Esophagus squamous epithelium (tissue), 5 donors: Measurements from ENCODE around the gene BAIAP2. TPM values are rescaled to one million over a fixed set of nuclear protein-coding genes. Genes with fewer than 3 reads are reported as not detected.
A peak's percentile ranks its signal among the peaks of the same experiment; 100 is the strongest.

Experiments
- DNase-seq: peaks from one replicate; lab custom pipeline; 2025; lab: John Stamatoyannopoulos, UW
- H3K27ac ChIP-seq, 4 donors: fragments of 200-600 bp; sonication (generic); one replicate each; pipeline ENCODE4 v1.5.1; 2016 to 2019; ENCODE audit warnings: mild to moderate bottlenecking in 1 of 4
- H3K27me3 ChIP-seq, 4 donors: fragments of 200-600 bp; sonication (generic); 1 replicate in 3 of 4; 2 replicates in 1 of 4; pipeline versions ENCODE4 v1.5.1 to v1.6.0; 2017 to 2021; ENCODE audit warnings: antibody characterized with exemption in 1 of 4
- H3K36me3 ChIP-seq, 3 donors: fragments of 200-600 bp; sonication (generic); one replicate each; pipeline ENCODE4 v1.5.1; 2016 to 2019
- H3K4me1 ChIP-seq, 3 donors: fragments of 200-600 bp; sonication (generic); one replicate each; pipeline ENCODE4 v1.5.1; 2017 to 2019
- H3K4me3 ChIP-seq, 4 donors: fragments of 200-600 bp; sonication (generic); 1 replicate in 3 of 4; 2 replicates in 1 of 4; pipeline ENCODE4 v1.5.1; 2016 to 2019; ENCODE audit warnings: mild to moderate bottlenecking in 2 of 4, moderate library complexity in 1 of 4
- H3K9me3 ChIP-seq, 3 donors: fragments of 200-600 bp; sonication (generic); one replicate each; pipeline ENCODE4 v1.5.1; 2016 to 2019
- CTCF ChIP-seq, 6 experiments: fragments of 450-650 bp in 4 of 6; fragments of 200-600 bp in 2 of 6; sonication (generic) in 2 of 6; IDR thresholded peaks; one replicate each; pipeline ENCODE4 v1.5.1; 2016 to 2019; ENCODE audit warnings: antibody characterized with exemption in 6 of 6, mild to moderate bottlenecking in 4 of 6, moderate library complexity in 4 of 6
- POLR2A ChIP-seq, 4 donors: fragments of 450-650 bp; IDR thresholded peaks; one replicate each; pipeline ENCODE4 v1.6.1; 2017; ENCODE audit warnings: antibody characterized with exemption in 4 of 4, mild to moderate bottlenecking in 4 of 4, moderate library complexity in 3 of 4
- WGBS, 2 donors: methylation state at CpG; one replicate each; pipeline ENCODE4 v1.1.5; 2018; 5-methylcytosine and 5-hydroxymethylcytosine counted together
- intact Hi-C: fragments of 100-400 bp; cut with DNase I; formaldehyde crosslinking; loops from one replicate; pipeline ENCODE4 v1.15.0; 2022
- small RNA-seq, 4 donors: library from RNA; depleted of rRNA; stranded (forward); fragments of <200 nt; gene quantifications; one replicate each; pipeline ENCODE3, GENCODE V24; 2016
- total RNA-seq, 4 donors: library from RNA; depleted of rRNA; stranded (reverse); fragments of >200 nt; gene quantifications; one replicate each; pipeline ENCODE4 v1.1.0, GENCODE V29; 2016
- donor health status: DM: yes; HTN: yes; CAD: no.

The BAIAP2 gene
- total RNA-seq, 4 donors from 2014 or later, result 87.8 to 175 (median 105) TPM

DNA sequence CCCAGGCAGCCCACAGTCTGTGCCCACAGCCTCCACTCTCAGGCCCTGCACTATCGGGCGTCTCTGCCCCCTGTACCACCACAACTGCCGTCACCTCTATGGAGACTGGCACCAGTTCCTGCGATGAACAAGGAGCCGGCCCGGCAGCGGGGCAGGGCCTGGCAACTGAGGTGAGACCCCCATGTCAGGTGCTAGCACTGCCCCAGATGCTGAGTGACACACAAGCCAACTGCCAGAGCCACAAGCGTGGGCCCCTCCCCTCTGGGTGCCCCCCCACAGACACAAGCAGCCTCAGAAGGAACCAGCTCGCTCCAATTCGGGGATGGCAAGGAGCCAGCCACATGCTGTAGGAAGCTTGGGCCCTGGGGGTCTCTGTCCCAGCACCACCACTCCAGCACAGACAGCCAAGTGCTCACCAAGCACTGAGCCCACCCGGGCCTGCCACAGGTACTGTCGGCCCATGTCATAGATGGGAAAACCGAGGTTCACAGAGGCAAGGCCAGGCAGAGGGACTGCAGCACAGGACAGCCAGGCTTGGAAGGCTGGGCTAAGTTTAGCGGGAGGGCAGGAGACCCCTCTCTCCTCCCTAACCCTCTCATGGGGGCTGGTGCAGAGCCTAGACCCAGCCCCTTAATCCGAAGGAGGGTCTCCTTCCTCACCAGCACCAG is 128.9 kb downstream of the BAIAP2 start:
- Histone ChIP-seq H3K4me3 (no peak overlapping the region), H3K9me3 (no peaks in the 10 kb centered on the region), H3K27ac (no peak overlapping the region), H3K4me1 (peaks cover 6 to 38% (median 12%) of the 10 kb centered on the region in 3 donors), H3K36me3 (no peaks in the 10 kb centered on the region), H3K27me3 (peaks cover 0 to 85% (median 7%) of the 10 kb centered on the region in 4 donors)
- no peak for TF ChIP-seq POLR2A (IDR thresholded peaks at IDR 0.05)
- no peak for TF ChIP-seq CTCF (IDR thresholded peaks at IDR 0.05)
- intact Hi-C loops, result no loop called here
- no peak for DNase-seq
- 64% methylated on average over 7 of the region's 15 CpGs; no CpG with 5 or more reads in 1 of the 2 donors for WGBS, 2 donors

- intact Hi-C loops, result no loop called here
- Histone ChIP-seq H3K9me3 (no peaks in the 10 kb centered on the region), H3K4me1 (peaks cover 6 to 35% (median 12%) of the 10 kb centered on the region in 3 donors), H3K27ac (peak overlapping the region in 2 of 4 donors; percentile 29 to 44), H3K36me3 (no peaks in the 10 kb centered on the region), H3K27me3 (peaks cover 0 to 78% (median 7%) of the 10 kb centered on the region in 4 donors), H3K4me3 (peak overlapping the region in 1 of 4 donors; percentile 59)
- TF ChIP-seq POLR2A (IDR thresholded peaks at IDR 0.05) (no peak), CTCF (IDR thresholded peaks at IDR 0.05) (no peak)
- 20 to 33% methylated on average over 2 to 6 of the region's 19 CpGs for WGBS, 2 donors
- DNase-seq, result no peak
Measured at GRCh38 chr17:81164371-81165245, 129.7 kb downstream of the BAIAP2 start.

- DNase-seq, result no peak
- peak within 1 kb of the TSS in 2 of 4 donors; percentile 29 to 44 for H3K27ac ChIP-seq
- intact Hi-C loops, result no loop called here
- WGBS, 2 donors, result 31 to 44% methylated on average over 8 to 19 of the region's 46 CpGs
- H3K36me3 ChIP-seq, result no peaks in the 10 kb centered on the region
- peaks cover 6 to 28% (median 12%) of the 10 kb centered on the region in 3 donors for H3K4me1 ChIP-seq
- H3K4me3 ChIP-seq, result peak within 1 kb of the TSS; percentile 9 to 59 (median 30)
- TF ChIP-seq POLR2A (IDR thresholded peaks at IDR 0.05) (no peak), CTCF (IDR thresholded peaks at IDR 0.05) (no peak)
- peaks cover 0 to 70% (median 7%) of the 10 kb centered on the region in 4 donors for H3K27me3 ChIP-seq
- no peaks in the 10 kb centered on the region for H3K9me3 ChIP-seq
Measured at GRCh38 chr17:81165246-81166032, 130.5 kb downstream of the BAIAP2 start, which contains the start of gene PVALEF. TSS of gene PVALEF (plus strand) at chr17:81165507. CDS start at chr17:81181227, 15,720 bp downstream.

DNA sequence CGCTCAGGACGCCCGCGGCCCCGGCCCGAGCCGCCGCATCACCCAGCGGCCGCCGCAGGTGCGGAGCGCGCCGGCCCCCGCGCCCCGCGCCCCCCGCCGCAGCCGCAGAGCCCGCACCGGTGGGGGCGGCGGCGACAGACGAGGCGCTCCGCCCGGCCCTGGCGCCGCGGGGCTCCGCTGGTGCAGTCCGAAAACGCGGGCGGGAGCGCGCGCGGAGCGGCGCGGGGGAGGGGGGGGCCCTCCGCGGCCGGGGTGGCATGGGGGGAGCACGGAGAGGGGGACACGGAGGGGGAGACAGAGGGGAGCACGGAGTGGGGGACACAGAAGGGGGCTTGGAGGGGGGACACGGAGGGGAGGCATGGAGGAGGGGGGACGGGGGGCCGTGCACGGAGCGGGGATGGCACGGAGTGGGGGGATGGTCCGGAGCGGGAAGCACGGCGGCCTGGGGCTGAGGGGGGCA is 131.1 kb downstream of the BAIAP2 start, which contains the start of gene AATK:
Gene AATK, minus strand, starts transcription at position 189 of the 460 bp plus-strand sequence. CDS start 229 bp downstream, outside the sequence.
- TF ChIP-seq POLR2A (IDR thresholded peaks at IDR 0.05) (no peak), CTCF (IDR thresholded peaks at IDR 0.05) (no peak)
- Histone ChIP-seq H3K9me3 (no peaks in the 10 kb centered on the region), H3K36me3 (no peaks in the 10 kb centered on the region), H3K4me3 (peak within 1 kb of the TSS; percentile 9 to 59 (median 30)), H3K27ac (peak within 1 kb of the TSS in 2 of 4 donors; percentile 29 to 44), H3K27me3 (peaks cover 0 to 72% (median 7%) of the 10 kb centered on the region in 4 donors), H3K4me1 (peaks cover 6 to 24% (median 12%) of the 10 kb centered on the region in 3 donors)
- intact Hi-C loops, result no loop called here
- no peak for DNase-seq
- WGBS, 2 donors, result no CpG with 5 or more reads among the region's 62 CpGs

Small RNAs within 50 kb of the gene (small RNA-seq; reads per million reads assigned to genes)
- gene MIR1250 (0 reads per million in 4 donors), gene MIR3065 (13.9 to 30.5 (median 19.0) reads per million in 4 donors), gene MIR657 (0 to 0.18 (median 0) reads per million in 4 donors)

Other genes with a start within 250 kb of the BAIAP2 start
- 10 to 100 TPM; 16.7 to 23.8 (median 22.1) TPM for gene CHMP6, start 43.3 kb upstream of the BAIAP2 start, total RNA-seq
- gene PVALEF, start 130.4 kb downstream of the BAIAP2 start, total RNA-seq, result not detected
- gene AATK, start 131.1 kb downstream of the BAIAP2 start, total RNA-seq, result 1 to 10 TPM in 1 of 4 donors, under 1 TPM in 2, not detected in 1; 0.57 to 1.5 (median 0.70) TPM
- 1 to 10 TPM; 5.5 to 8.1 (median 6.0) TPM for gene CEP131, start 187.8 kb downstream of the BAIAP2 start, total RNA-seq
- 10 to 100 TPM; 16.7 to 42.9 (median 23.3) TPM for gene TEPSIN, start 203.9 kb downstream of the BAIAP2 start, total RNA-seq
- gene NDUFAF8, start 204.2 kb downstream of the BAIAP2 start, total RNA-seq, result 10 to 100 TPM; 22.0 to 67.0 (median 34.3) TPM